ENCODE data around the gene TGFA. TPM values are rescaled to one million over a fixed set of nuclear protein-coding genes. Genes with fewer than 3 reads are reported as not detected.

TGFA gene
- total RNA-seq, 2 experiments from 2014 or later = not detected

- H2AFZ ChIP-seq (ENCODE audit: low read length) = no peak overlapping the region
- ChIA-PET CTCF (ENCODE audit: unreplicated experiment) (no interaction called here), POLR2A (no interaction called here)
- intact Hi-C loops (cut with micrococcal nuclease; ENCODE audit: unreplicated experiment) = no loop called here
- no peak overlapping the region for H3K4me2 ChIP-seq (ENCODE audit: low read length)
- H3K9me3 ChIP-seq (ENCODE audit: low read length) = no peaks in the 10 kb centered on the region
- no peaks in the 10 kb centered on the region for H3K79me2 ChIP-seq (ENCODE audit: insufficient read depth, low read depth, low read length)
- no peaks in the 10 kb centered on the region for H3K9me2 ChIP-seq (ENCODE audit: insufficient read depth, low read length)
- H4K20me1 ChIP-seq (ENCODE audit: insufficient read depth, low read length) = no peaks in the 10 kb centered on the region; the same call in 1 of the 2 replicates
- no peak overlapping the region for H3K27ac ChIP-seq (ENCODE audit: low read depth, low read length, poor library complexity, severe bottlenecking)
- TF ChIP-seq EZH2phosphoT487 (IDR thresholded peaks at IDR 0.05; ENCODE audit: borderline replicate concordance, low read depth, low read length) = no peak
- DNase-seq (ENCODE audit: low spot score) = no peak
- no peaks in the 10 kb centered on the region for H3K36me3 ChIP-seq (ENCODE audit: insufficient read depth, low read length)
- BruUV-seq (replicated peaks) = no TSS peak
- H3K4me3 ChIP-seq (ENCODE audit: low read depth, low read length, poor library complexity, severe bottlenecking) = no peak overlapping the region
- no peaks in the 10 kb centered on the region for H3K4me1 ChIP-seq (ENCODE audit: insufficient read depth, low read length, poor library complexity, severe bottlenecking)
These were observed 98.6 kb downstream of the TGFA start for GRCh38 chr2:70454936-70455544.

DNA sequence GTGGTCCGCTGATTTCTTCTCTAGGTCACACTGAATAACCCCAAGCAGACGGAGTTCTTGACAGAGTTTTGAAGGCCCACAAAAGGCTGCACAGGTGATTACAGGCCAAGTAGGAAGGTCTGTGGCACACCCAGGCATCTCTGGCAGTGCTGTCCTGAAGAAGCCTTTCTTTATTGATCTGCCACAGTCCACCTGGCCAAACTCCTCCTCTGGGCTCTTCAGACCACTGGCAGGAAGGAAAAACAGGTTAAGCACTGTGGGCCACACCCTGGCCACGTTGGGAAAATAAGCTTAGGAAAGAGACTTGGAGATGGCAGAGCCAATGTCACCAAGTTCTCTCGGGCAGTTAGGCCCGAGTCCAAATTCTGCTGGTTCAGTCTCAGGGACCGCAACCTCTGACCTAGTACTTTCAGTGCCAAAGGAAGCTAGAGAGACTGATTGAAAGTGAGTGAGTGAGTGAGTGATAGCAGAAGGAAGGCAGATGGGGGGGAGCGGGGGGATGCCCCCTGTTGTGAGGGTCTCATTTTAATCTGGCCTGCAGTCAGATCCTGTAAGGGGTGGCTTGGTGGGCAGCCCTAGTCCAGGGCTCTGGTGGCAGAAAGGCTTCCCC, 102.9 kb downstream of the TGFA start:
- no peaks in the 10 kb centered on the region for H3K36me3 ChIP-seq (ENCODE audit: insufficient read depth, low read length)
- ChIA-PET CTCF (ENCODE audit: unreplicated experiment) (interaction anchor here (0.5 kb wide), 1 partner anchor 359 kb away, joined by 3 read pairs; no protein-coding TSS in a partner anchor), POLR2A (no interaction called here)
- H3K4me3 ChIP-seq (ENCODE audit: low read depth, low read length, poor library complexity, severe bottlenecking) = no peak overlapping the region
- no peaks in the 10 kb centered on the region for H3K4me1 ChIP-seq (ENCODE audit: insufficient read depth, low read length, poor library complexity, severe bottlenecking)
- H2AFZ ChIP-seq (ENCODE audit: low read length) = no peak overlapping the region
- intact Hi-C loops (cut with micrococcal nuclease; ENCODE audit: unreplicated experiment) = no loop called here
- H3K9me2 ChIP-seq (ENCODE audit: insufficient read depth, low read length) = no peaks in the 10 kb centered on the region
- H3K27ac ChIP-seq (ENCODE audit: low read depth, low read length, poor library complexity, severe bottlenecking) = no peak overlapping the region
- no peak overlapping the region for H3K4me2 ChIP-seq (ENCODE audit: low read length)
- no peaks in the 10 kb centered on the region for H4K20me1 ChIP-seq (ENCODE audit: insufficient read depth, low read length)
- no peak for DNase-seq (ENCODE audit: low spot score)
- BruUV-seq (replicated peaks) = no TSS peak
- TF ChIP-seq CTCF (conservative IDR thresholded peaks at IDR 0.05; ENCODE audit: low read length) = no peak
- TF ChIP-seq EZH2phosphoT487 (IDR thresholded peaks at IDR 0.05; ENCODE audit: borderline replicate concordance, low read depth, low read length) = no peak
- H3K79me2 ChIP-seq (ENCODE audit: insufficient read depth, low read depth, low read length) = no peaks in the 10 kb centered on the region
- no peaks in the 10 kb centered on the region for H3K9me3 ChIP-seq (ENCODE audit: low read length)

- ChIA-PET POLR2A (no interaction called here), CTCF (ENCODE audit: unreplicated experiment) (no interaction called here)
- Histone ChIP-seq H3K9me3 (ENCODE audit: low read length) (no peaks in the 10 kb centered on the region), H3K79me2 (ENCODE audit: insufficient read depth, low read depth, low read length) (no peaks in the 10 kb centered on the region), H3K4me3 (ENCODE audit: low read depth, low read length, poor library complexity, severe bottlenecking) (no peak overlapping the region), H3K27ac (ENCODE audit: low read depth, low read length, poor library complexity, severe bottlenecking) (no peak overlapping the region), H3K36me3 (ENCODE audit: insufficient read depth, low read length) (no peaks in the 10 kb centered on the region), H3K9me2 (ENCODE audit: insufficient read depth, low read length) (no peaks in the 10 kb centered on the region), H3K4me2 (ENCODE audit: low read length) (no peak overlapping the region), H3K4me1 (ENCODE audit: insufficient read depth, low read length, poor library complexity, severe bottlenecking) (no peaks in the 10 kb centered on the region), H4K20me1 (ENCODE audit: insufficient read depth, low read length) (no peaks in the 10 kb centered on the region), H2AFZ (ENCODE audit: low read length) (no peak overlapping the region)
- intact Hi-C loops (cut with micrococcal nuclease; ENCODE audit: unreplicated experiment) = no loop called here
- TF ChIP-seq CTCF (conservative IDR thresholded peaks at IDR 0.05; ENCODE audit: low read length) (no peak), EZH2phosphoT487 (IDR thresholded peaks at IDR 0.05; ENCODE audit: borderline replicate concordance, low read depth, low read length) (no peak)
- BruUV-seq (replicated peaks) = no TSS peak
- no peak for DNase-seq (ENCODE audit: low spot score)
These were observed 105.6 kb downstream of the TGFA start for GRCh38 chr2:70448041-70448440.
